GM13976 (cell line): ENCODE results near the gene F10.

ENCODE experiments used
- DNase-seq: peaks from one replicate; pipeline ENCODE4 v3.0.0; 2012; ENCODE audit warnings: low spot score
- in situ Hi-C: fragments of 300-500 bp; cut with MboI; formaldehyde crosslinking; loops from one replicate; pipeline ENCODE4 v1.12.0; 2022; ENCODE audit warnings: low sequenced_read_pairs, mixed read lengths, inconsistent platforms; ENCODE audit not compliant: unreplicated experiment
- TF ChIP-seq, protein P1 (sequence below): IDR thresholded peaks from 2 replicates; pipeline ENCODE4 v1.5.1; 2012; ENCODE audit warnings: borderline replicate concordance, mild to moderate bottlenecking; ENCODE audit not compliant: insufficient read depth; ENCODE audit errors: extremely low read depth, missing control alignments, control extremely low read depth

The F10 gene

DNA sequence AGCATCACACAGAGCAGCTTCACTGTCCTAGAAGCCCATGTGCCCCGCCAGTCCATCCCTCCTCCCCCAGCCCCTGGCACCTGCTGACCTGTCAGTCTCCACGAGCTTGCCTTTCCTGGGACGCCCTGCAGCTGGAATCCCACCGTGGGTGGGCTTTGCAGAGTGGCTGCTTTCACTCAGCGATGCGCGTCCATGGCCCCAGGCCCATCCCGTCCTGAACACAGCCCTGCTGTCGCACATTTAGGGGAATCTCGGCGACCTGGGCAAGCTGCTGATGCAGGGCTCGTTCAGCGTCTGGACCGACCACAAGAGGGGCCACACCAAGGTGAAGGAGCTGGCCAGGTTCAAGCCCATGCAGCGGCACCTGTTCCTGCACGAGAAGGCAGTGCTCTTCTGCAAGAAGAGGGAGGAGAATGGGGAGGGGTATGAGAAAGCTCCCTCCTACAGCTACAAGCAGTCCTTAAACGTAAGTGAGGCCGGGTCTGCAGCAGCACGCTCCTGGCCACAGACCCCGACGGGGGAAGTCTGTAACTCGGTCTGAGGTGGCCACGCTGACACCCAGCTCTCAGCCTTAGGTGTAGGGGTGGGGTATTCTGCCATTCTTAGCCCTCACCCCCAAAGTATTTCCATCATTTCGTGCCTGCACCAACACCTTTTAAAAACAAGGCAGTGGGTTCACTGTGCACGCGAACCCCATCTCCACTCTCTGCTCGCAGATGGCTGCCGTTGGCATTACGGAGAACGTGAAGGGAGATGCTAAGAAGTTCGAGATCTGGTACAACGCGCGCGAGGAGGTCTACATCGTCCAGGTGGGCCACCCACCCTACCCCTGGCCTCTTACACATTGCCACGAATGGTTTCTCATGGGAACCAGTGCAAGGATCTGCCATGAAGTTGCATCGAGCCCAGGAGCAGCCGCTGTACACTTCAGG is 35.3 kb upstream of the F10 start:
- no peak for DNase-seq
- TF ChIP-seq, protein P1, sequence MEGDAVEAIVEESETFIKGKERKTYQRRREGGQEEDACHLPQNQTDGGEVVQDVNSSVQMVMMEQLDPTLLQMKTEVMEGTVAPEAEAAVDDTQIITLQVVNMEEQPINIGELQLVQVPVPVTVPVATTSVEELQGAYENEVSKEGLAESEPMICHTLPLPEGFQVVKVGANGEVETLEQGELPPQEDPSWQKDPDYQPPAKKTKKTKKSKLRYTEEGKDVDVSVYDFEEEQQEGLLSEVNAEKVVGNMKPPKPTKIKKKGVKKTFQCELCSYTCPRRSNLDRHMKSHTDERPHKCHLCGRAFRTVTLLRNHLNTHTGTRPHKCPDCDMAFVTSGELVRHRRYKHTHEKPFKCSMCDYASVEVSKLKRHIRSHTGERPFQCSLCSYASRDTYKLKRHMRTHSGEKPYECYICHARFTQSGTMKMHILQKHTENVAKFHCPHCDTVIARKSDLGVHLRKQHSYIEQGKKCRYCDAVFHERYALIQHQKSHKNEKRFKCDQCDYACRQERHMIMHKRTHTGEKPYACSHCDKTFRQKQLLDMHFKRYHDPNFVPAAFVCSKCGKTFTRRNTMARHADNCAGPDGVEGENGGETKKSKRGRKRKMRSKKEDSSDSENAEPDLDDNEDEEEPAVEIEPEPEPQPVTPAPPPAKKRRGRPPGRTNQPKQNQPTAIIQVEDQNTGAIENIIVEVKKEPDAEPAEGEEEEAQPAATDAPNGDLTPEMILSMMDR, result no peak
- in situ Hi-C loops, result no loop called here

DNA sequence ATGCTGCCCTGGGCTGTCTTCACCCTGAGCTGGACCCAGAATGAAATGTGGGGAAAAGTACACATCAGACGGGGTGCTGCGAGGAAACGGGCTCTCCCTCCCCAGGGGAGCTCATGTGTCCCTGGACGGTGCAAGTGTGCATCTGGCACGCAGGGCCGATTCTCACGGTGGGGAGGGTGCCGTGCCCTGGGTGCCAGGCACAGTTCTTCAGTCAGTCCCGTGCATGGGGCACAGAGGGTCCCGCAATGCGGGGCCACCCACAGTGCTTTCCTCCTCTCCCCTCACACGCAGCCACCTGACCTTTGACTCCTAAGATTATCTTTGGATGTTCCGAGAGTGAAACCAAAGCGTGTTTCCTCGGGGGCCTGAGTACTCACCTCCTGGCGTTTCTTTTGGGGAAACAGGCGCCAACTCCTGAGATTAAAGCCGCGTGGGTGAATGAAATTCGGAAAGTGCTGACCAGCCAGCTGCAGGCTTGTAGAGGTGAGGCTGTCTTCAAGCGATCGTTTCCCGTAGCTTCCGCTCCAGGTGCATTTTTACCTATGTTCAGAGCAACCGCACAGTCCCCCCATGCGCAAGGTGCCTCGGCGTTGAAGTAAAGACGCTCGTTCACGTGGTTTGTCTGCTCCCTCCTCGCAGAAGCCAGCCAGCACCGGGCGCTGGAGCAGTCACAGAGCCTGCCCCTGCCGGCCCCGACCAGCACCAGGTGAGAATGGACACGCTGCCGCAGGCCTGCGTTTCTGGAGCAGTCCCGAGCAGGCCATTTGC is 34.5 kb upstream of the F10 start:
- in situ Hi-C loops, result no loop called here

DNA sequence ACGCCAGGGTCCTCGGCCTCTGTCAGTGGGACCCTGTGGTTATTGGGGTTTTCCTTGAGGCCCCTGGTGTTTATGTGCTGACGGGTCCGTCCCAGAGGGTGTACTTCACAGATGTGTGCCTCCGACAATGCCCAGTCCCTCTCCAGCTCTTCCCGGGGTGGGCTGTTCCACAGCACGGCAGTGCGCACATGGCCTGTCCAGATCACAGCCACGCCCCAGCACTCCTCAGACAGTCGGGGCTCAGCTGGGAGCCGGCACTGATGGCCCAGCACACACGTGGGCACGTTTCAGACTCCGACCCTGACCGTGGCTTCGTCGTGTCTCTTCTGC is 33.9 kb upstream of the F10 start:
- in situ Hi-C loops, result no loop called here
- TF ChIP-seq, protein P1, result no peak
- DNase-seq, result no peak

More for the DNA sequence above, 34.5 kb upstream of the F10 start:
- DNase-seq, result no peak
- TF ChIP-seq, protein P1, result no peak

DNA sequence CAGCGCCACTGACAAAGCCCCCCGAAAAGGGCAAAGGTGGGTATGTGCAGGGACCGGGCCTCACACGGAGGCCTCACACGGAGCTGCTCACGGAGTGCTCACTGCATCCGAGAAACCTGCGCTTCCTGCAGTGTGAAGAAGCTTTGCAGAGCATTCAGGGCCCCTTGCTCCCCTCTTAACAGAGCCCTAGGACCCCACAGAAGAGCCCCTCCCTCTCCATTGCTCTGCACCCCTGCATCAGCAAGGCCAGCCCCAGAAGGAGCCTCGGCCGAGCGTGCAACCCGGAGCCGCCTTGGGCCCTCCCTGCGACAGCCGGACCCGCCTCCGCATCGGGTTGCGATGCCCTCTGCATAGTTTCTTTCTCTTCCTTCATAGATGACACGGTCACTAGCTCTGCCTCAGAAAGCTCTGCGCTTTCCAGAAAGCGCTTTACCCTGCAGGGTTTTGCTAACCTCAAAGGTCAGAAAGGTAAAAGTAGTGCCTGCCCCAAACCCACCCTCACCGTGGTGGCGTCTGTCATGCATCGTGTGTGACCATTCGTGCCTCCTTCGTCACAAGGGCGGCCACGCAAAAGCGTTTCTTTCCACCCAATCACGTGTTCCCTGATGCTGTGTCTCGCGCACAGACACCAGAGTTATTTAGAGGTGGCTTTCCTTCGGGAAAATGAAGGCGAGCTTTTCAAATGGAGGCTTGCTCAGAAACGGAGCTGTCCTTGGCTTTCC is 32.7 kb upstream of the F10 start:
- DNase-seq, result no peak
- in situ Hi-C loops, result no loop called here
- TF ChIP-seq, protein P1, result no peak

- DNase-seq, result no peak
- TF ChIP-seq, protein P1, result no peak
- in situ Hi-C loops, result no loop called here
Observed at GRCh38 chr13:113090415-113090770, 32.2 kb upstream of the F10 start.

- no peak for DNase-seq
- in situ Hi-C loops, result no loop called here
- TF ChIP-seq, protein P1, result no peak
Observed at GRCh38 chr13:113090806-113091205, 31.8 kb upstream of the F10 start.
